ENCODE data around the gene ZMAT5. TPM values are rescaled to one million over a fixed set of nuclear protein-coding genes. Genes with fewer than 3 reads are reported as not detected.

Gene ZMAT5
- polyA plus RNA-seq, 1 donor (not counting 4 experiments of a cell fraction or from before 2014, with no cell fraction given), result 11.1 TPM

DNA sequence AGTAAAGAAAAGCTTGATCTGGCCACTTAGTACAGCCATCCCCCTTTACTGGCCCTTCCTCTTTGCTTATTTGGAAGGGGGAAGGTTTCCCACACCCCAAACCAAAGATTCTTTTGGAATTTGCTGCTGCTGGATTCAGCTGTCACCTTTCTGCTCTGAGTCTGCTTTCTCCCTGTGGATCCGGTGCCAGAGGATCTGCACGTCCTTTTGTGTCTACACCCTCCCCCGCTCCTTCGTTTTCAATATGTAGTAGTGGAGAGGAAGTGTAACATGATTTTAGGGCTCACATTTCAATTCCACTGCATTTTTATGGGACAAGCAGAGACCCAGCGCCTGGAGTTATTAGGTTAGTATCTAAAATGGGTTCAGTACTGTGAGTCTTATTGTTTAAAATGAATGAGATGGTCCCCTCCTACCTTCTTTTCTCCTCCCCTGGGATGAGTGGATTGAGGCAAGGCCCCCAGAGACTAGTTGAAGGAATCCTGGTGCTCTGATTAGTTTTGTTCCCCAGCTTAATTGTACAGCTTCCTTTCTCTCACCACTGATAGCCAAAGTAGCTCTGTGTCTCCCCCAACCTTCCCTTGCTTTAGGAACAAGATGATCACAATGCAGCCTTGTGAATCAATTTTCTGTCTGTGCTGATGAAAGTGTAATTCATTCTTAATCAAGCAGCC is 77.5 kb downstream of the ZMAT5 start:
- Histone ChIP-seq H3K9ac (ENCODE audit: control insufficient read depth, extremely low read depth, insufficient read depth, low read length) (no peak overlapping the region), H3K4me3 (ENCODE audit: control insufficient read depth in 2 of 3, extremely low read depth in 1 of 3, insufficient read depth in 2 of 3, low read depth in 1 of 3, low read length in 3 of 3) (no peak overlapping the region), H3K36me3 (ENCODE audit: control insufficient read depth in 2 of 2, extremely low read depth in 1 of 2, insufficient read depth in 2 of 2, low read length in 2 of 2) (peaks cover 14 to 22% of the 10 kb centered on the region in 2 experiments), H3K27me3 (ENCODE audit: control insufficient read depth, extremely low read depth, insufficient read depth, low read length) (no peaks in the 10 kb centered on the region), H3K79me2 (ENCODE audit: control insufficient read depth, insufficient read depth, low read length) (no peaks in the 10 kb centered on the region), H3K9me3 (ENCODE audit: control insufficient read depth, low read depth, low read length) (no peaks in the 10 kb centered on the region), H2AFZ (ENCODE audit: control insufficient read depth, low read length) (no peak overlapping the region), H4K20me1 (ENCODE audit: control insufficient read depth, extremely low read depth, insufficient read depth, low read length) (peaks cover 14% of the 10 kb centered on the region), H3K4me2 (ENCODE audit: control insufficient read depth, extremely low read depth, insufficient read depth, low read depth, low read length) (no peak overlapping the region), H3K9me1 (ENCODE audit: control insufficient read depth, extremely low read depth, insufficient read depth, low read length) (peaks cover under 1% of the 10 kb centered on the region), H3K27ac (ENCODE audit: control insufficient read depth, insufficient read depth, low read length) (no peak overlapping the region), H3K4me1 (ENCODE audit: control insufficient read depth, extremely low read depth, insufficient read depth, low read length) (peaks cover 11% of the 10 kb centered on the region)
- FAIRE-seq, result no peak
- no peak for DNase-seq (ENCODE audit: low read depth, low spot score)
- TF ChIP-seq, protein P1, sequence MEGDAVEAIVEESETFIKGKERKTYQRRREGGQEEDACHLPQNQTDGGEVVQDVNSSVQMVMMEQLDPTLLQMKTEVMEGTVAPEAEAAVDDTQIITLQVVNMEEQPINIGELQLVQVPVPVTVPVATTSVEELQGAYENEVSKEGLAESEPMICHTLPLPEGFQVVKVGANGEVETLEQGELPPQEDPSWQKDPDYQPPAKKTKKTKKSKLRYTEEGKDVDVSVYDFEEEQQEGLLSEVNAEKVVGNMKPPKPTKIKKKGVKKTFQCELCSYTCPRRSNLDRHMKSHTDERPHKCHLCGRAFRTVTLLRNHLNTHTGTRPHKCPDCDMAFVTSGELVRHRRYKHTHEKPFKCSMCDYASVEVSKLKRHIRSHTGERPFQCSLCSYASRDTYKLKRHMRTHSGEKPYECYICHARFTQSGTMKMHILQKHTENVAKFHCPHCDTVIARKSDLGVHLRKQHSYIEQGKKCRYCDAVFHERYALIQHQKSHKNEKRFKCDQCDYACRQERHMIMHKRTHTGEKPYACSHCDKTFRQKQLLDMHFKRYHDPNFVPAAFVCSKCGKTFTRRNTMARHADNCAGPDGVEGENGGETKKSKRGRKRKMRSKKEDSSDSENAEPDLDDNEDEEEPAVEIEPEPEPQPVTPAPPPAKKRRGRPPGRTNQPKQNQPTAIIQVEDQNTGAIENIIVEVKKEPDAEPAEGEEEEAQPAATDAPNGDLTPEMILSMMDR (optimal IDR thresholded peaks at IDR 0.05 in 1 of 3, IDR thresholded peaks at IDR 0.05 in 1 of 3, conservative IDR thresholded peaks at IDR 0.05 in 1 of 3; ENCODE audit: extremely low read depth in 1 of 3, insufficient read depth in 2 of 3, low read length in 3 of 3), result no peak
- TF ChIP-seq EZH2 (IDR thresholded peaks at IDR 0.05; ENCODE audit: low read length), result no peak
- dilution Hi-C loops (cut with MboI; ENCODE audit: extremely low pct_ligation_motif_present, low sequenced_read_pairs), result no loop called here

DNA sequence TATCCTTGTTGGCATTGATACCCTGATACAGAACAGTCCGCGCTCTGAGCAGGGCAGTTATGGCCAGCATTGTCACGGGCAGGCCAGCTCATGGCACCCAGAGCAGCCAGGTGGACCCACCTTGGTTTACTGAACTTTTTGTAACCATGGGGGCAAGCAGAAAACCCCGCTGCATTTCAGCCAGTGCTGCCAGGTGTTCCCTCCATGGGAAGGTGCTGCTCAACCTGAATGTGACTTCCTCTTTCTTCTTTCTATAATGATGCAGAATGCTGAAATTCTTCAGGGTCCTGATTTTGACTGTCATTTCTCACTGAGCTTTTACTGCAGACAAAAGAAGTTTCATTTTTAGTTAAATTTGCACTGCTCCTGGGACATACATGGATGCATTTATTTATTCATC is 82.6 kb downstream of the ZMAT5 start:
- Histone ChIP-seq H3K4me2 (ENCODE audit: control insufficient read depth, extremely low read depth, insufficient read depth, low read depth, low read length) (no peak overlapping the region), H3K79me2 (ENCODE audit: control insufficient read depth, insufficient read depth, low read length) (no peaks in the 10 kb centered on the region), H3K4me3 (ENCODE audit: control insufficient read depth in 2 of 3, extremely low read depth in 1 of 3, insufficient read depth in 2 of 3, low read depth in 1 of 3, low read length in 3 of 3) (no peak overlapping the region), H3K27ac (ENCODE audit: control insufficient read depth, insufficient read depth, low read length) (no peak overlapping the region), H3K9ac (ENCODE audit: control insufficient read depth, extremely low read depth, insufficient read depth, low read length) (no peak overlapping the region), H4K20me1 (ENCODE audit: control insufficient read depth, extremely low read depth, insufficient read depth, low read length) (no peaks in the 10 kb centered on the region), H3K27me3 (ENCODE audit: control insufficient read depth, extremely low read depth, insufficient read depth, low read length) (no peaks in the 10 kb centered on the region), H3K9me1 (ENCODE audit: control insufficient read depth, extremely low read depth, insufficient read depth, low read length) (no peaks in the 10 kb centered on the region), H3K36me3 (ENCODE audit: control insufficient read depth in 2 of 2, extremely low read depth in 1 of 2, insufficient read depth in 2 of 2, low read length in 2 of 2) (peaks cover 31 to 32% of the 10 kb centered on the region in 2 experiments), H2AFZ (ENCODE audit: control insufficient read depth, low read length) (no peak overlapping the region), H3K4me1 (ENCODE audit: control insufficient read depth, extremely low read depth, insufficient read depth, low read length) (no peaks in the 10 kb centered on the region), H3K9me3 (ENCODE audit: control insufficient read depth, low read depth, low read length) (no peaks in the 10 kb centered on the region)
- dilution Hi-C loops (cut with MboI; ENCODE audit: extremely low pct_ligation_motif_present, low sequenced_read_pairs), result no loop called here
- FAIRE-seq (no peak), DNase-seq (ENCODE audit: low read depth, low spot score) (no peak)
- TF ChIP-seq EZH2 (IDR thresholded peaks at IDR 0.05; ENCODE audit: low read length), result no peak
- TF ChIP-seq, protein P1 (optimal IDR thresholded peaks at IDR 0.05 in 1 of 3, IDR thresholded peaks at IDR 0.05 in 1 of 3, conservative IDR thresholded peaks at IDR 0.05 in 1 of 3; ENCODE audit: extremely low read depth in 1 of 3, insufficient read depth in 2 of 3, low read length in 3 of 3), result no peak
